Ishikawa (cell line): Measurements from ENCODE around the gene FHL1.

ENCODE experiments used
- CEBPB ChIP-seq: IDR thresholded peaks from 2 replicates; pipeline ENCODE4 v1.6.1; 2012
- CREB1 ChIP-seq: IDR thresholded peaks from 2 replicates; pipeline ENCODE4 v1.6.1; 2012; ENCODE audit warnings: low read depth
- EGR1 ChIP-seq: IDR thresholded peaks from 2 replicates; pipeline ENCODE4 v1.6.1; 2012
- EP300 ChIP-seq: IDR thresholded peaks from 2 replicates; pipeline ENCODE4 v1.6.1; 2012; ENCODE audit warnings: borderline replicate concordance
- FOXM1 ChIP-seq: IDR thresholded peaks from 2 replicates; pipeline ENCODE4 v1.6.1; 2012; ENCODE audit warnings: low read depth, borderline replicate concordance
- NFIC ChIP-seq: IDR thresholded peaks from 2 replicates; pipeline ENCODE4 v1.6.1; 2012
- RAD21 ChIP-seq: IDR thresholded peaks from 2 replicates; pipeline ENCODE4 v1.6.1; 2012; ENCODE audit warnings: low read depth
- TAF1 ChIP-seq: IDR thresholded peaks from 2 replicates; pipeline ENCODE4 v1.6.1; 2012; ENCODE audit warnings: low read depth, mild to moderate bottlenecking
- TCF12 ChIP-seq: IDR thresholded peaks from 2 replicates; pipeline ENCODE4 v1.6.1; 2012; ENCODE audit warnings: low read depth
- TEAD4 ChIP-seq: IDR thresholded peaks from 2 replicates; pipeline ENCODE4 v1.6.1; 2012
- TF ChIP-seq, protein P1 (sequence below): IDR thresholded peaks from 2 replicates; pipeline ENCODE4 v1.6.1; 2012
- TF ChIP-seq, protein P2 (sequence below): IDR thresholded peaks from 2 replicates; pipeline ENCODE4 v1.6.1; 2012; ENCODE audit warnings: low read depth, mild to moderate bottlenecking
- TF ChIP-seq, protein P3 (sequence below): IDR thresholded peaks from 2 replicates; pipeline ENCODE4 v1.6.1; 2012

GRCh38 chrX:136179133-136179532, 31.8 kb downstream of the FHL1 start:
- TF ChIP-seq, protein P1, sequence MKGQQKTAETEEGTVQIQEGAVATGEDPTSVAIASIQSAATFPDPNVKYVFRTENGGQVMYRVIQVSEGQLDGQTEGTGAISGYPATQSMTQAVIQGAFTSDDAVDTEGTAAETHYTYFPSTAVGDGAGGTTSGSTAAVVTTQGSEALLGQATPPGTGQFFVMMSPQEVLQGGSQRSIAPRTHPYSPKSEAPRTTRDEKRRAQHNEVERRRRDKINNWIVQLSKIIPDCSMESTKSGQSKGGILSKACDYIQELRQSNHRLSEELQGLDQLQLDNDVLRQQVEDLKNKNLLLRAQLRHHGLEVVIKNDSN = no peak
- TF ChIP-seq, protein P2, sequence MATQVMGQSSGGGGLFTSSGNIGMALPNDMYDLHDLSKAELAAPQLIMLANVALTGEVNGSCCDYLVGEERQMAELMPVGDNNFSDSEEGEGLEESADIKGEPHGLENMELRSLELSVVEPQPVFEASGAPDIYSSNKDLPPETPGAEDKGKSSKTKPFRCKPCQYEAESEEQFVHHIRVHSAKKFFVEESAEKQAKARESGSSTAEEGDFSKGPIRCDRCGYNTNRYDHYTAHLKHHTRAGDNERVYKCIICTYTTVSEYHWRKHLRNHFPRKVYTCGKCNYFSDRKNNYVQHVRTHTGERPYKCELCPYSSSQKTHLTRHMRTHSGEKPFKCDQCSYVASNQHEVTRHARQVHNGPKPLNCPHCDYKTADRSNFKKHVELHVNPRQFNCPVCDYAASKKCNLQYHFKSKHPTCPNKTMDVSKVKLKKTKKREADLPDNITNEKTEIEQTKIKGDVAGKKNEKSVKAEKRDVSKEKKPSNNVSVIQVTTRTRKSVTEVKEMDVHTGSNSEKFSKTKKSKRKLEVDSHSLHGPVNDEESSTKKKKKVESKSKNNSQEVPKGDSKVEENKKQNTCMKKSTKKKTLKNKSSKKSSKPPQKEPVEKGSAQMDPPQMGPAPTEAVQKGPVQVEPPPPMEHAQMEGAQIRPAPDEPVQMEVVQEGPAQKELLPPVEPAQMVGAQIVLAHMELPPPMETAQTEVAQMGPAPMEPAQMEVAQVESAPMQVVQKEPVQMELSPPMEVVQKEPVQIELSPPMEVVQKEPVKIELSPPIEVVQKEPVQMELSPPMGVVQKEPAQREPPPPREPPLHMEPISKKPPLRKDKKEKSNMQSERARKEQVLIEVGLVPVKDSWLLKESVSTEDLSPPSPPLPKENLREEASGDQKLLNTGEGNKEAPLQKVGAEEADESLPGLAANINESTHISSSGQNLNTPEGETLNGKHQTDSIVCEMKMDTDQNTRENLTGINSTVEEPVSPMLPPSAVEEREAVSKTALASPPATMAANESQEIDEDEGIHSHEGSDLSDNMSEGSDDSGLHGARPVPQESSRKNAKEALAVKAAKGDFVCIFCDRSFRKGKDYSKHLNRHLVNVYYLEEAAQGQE = no peak
- no peak for TF ChIP-seq EP300
- no peak for TF ChIP-seq FOXM1
- TF ChIP-seq TAF1 = no peak
- no peak for TF ChIP-seq TEAD4
- TF ChIP-seq, protein P3, sequence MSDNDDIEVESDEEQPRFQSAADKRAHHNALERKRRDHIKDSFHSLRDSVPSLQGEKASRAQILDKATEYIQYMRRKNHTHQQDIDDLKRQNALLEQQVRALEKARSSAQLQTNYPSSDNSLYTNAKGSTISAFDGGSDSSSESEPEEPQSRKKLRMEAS = no peak
- no peak for TF ChIP-seq EGR1
- no peak for TF ChIP-seq TCF12
- no peak for TF ChIP-seq CEBPB
- no peak for TF ChIP-seq NFIC
- no peak for TF ChIP-seq RAD21
- TF ChIP-seq CREB1 = no peak
